Measurements from ENCODE around the gene HMCN1.
"Not testable (repeated sequence)": the region's sequence is repeated elsewhere in the genome, so short reads cannot be mapped to it uniquely, and the experiment has no call there.

HMCN1 gene

GRCh38 chr1:186175588-186175987 lies 441.4 kb downstream of the HMCN1 start:
- no peak for DNase-seq (ENCODE audit: low read depth)
- TF ChIP-seq, protein P1, sequence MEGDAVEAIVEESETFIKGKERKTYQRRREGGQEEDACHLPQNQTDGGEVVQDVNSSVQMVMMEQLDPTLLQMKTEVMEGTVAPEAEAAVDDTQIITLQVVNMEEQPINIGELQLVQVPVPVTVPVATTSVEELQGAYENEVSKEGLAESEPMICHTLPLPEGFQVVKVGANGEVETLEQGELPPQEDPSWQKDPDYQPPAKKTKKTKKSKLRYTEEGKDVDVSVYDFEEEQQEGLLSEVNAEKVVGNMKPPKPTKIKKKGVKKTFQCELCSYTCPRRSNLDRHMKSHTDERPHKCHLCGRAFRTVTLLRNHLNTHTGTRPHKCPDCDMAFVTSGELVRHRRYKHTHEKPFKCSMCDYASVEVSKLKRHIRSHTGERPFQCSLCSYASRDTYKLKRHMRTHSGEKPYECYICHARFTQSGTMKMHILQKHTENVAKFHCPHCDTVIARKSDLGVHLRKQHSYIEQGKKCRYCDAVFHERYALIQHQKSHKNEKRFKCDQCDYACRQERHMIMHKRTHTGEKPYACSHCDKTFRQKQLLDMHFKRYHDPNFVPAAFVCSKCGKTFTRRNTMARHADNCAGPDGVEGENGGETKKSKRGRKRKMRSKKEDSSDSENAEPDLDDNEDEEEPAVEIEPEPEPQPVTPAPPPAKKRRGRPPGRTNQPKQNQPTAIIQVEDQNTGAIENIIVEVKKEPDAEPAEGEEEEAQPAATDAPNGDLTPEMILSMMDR (IDR thresholded peaks at IDR 0.05; ENCODE audit: low read depth, low read length, missing control alignments): no peak
- no peak overlapping the region for H3K4me3 ChIP-seq (ENCODE audit: low read depth, low read length)

GRCh38 chr1:186178426-186179043 lies 444.3 kb downstream of the HMCN1 start:
- H3K4me3 ChIP-seq (ENCODE audit: low read depth, low read length): no peak overlapping the region
- no peak for DNase-seq (ENCODE audit: low read depth)
- TF ChIP-seq, protein P1 (IDR thresholded peaks at IDR 0.05; ENCODE audit: low read depth, low read length, missing control alignments): no peak

- TF ChIP-seq, protein P1 (IDR thresholded peaks at IDR 0.05; ENCODE audit: low read depth, low read length, missing control alignments): no peak
- no peak overlapping the region for H3K4me3 ChIP-seq (ENCODE audit: low read depth, low read length)
- DNase-seq (ENCODE audit: low read depth): no peak
Observed at GRCh38 chr1:186179231-186179630, 445.0 kb downstream of the HMCN1 start.

- no peak for DNase-seq (ENCODE audit: low read depth)
- no peak overlapping the region for H3K4me3 ChIP-seq (ENCODE audit: low read depth, low read length)
Observed at GRCh38 chr1:186183219-186183618, 449.0 kb downstream of the HMCN1 start.

GRCh38 chr1:186183970-186184628 lies 449.9 kb downstream of the HMCN1 start:
- DNase-seq (ENCODE audit: low read depth): no peak
- TF ChIP-seq, protein P1 (IDR thresholded peaks at IDR 0.05; ENCODE audit: low read depth, low read length, missing control alignments): no peak
- H3K4me3 ChIP-seq (ENCODE audit: low read depth, low read length): no peak overlapping the region

More at GRCh38 chr1:186183219-186183618, 449.0 kb downstream of the HMCN1 start:
- TF ChIP-seq, protein P1 (IDR thresholded peaks at IDR 0.05; ENCODE audit: low read depth, low read length, missing control alignments): no peak

DNA sequence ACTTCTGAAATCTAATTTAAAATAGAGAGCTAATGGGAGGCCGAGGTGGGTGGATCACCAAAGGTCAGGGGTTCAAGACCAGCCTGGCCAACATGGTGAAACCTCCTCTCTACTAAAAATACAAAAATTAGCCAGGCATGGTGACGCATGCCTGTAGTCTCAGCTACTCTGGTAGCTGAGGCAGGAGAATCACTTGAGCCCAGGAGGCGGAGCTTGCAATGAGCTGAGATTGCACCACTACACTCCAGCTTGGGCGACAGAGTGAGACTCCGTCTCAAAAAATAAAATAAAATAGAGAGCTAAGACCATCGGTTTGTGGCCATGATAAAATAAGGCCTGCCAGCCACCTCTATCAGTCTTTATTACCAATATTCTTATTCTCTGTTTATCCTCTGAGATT lies 452.1 kb downstream of the HMCN1 start:
- DNase-seq (ENCODE audit: low read depth); H3K4me3 ChIP-seq (ENCODE audit: low read depth, low read length): not testable (repeated sequence)

DNA sequence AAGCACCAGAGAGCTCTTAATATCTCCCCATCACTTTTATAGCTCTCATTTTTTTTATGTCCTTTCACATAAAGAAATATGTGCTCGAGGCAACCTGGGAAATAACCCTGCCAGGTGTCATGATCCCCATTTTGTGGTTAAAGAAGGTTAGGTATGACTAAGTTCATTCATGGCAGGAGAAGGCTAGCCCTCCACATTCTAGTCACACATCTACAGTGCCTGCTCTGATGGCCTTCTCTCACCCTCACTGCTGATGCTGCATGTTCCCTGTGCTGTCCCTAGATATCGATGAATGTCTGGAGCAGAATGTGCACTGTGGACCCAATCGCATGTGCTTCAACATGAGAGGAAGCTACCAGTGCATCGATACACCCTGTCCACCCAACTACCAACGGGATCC lies 453.4 kb downstream of the HMCN1 start:
- TF ChIP-seq, protein P1 (IDR thresholded peaks at IDR 0.05; ENCODE audit: low read depth, low read length, missing control alignments): no peak
- no peak overlapping the region for H3K4me3 ChIP-seq (ENCODE audit: low read depth, low read length)
- no peak for DNase-seq (ENCODE audit: low read depth)

Measured in GM12864 (cell line).